H4 (cell line): ENCODE measurements around the gene TNFRSF8. TPM values are rescaled to one million over a fixed set of nuclear protein-coding genes. Genes with fewer than 3 reads are reported as not detected.

Source experiments
- DNase-seq: peaks from one replicate; pipeline ENCODE4 v3.0.0-alpha.2; 2015; ENCODE audit warnings: low spot score
- total RNA-seq: library from RNA; depleted of rRNA; stranded (reverse); fragments of >200 nt; shearing (Covaris generic); gene quantifications from 2 replicates; pipeline ENCODE4 v1.2.3, GENCODE V29; 2014

TNFRSF8 gene
- total RNA-seq, 1 experiment from 2014 or later = 0.02 TPM

DNA sequence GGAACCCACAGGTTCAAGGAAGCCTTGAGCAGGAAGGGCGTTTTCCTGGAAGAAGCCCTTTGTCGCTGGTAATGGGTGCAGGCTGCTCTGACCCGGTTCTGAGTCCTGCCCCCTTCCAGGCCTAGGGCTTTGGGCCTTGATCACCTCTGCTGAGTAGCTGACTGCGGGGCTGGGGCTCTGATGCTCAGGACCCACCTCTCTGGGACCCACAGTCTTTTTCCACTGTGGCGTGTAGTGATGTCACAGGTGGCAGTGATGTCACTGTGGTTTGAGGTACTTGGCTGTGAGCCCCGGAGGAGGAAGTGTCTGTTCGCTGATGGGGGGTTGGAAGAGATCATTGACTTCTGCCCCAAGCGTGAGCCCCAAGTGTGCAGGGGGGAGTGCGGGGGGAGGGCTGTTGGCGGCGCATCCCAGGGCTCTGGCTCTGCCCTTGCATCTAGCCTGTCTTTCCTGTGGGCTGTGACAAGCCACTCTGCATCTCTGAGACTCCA, 110.6 kb downstream of the TNFRSF8 start:
- DNase-seq = no peak

GRCh38 chr1:12174924-12175810, 112.1 kb downstream of the TNFRSF8 start:
- no peak for DNase-seq

GRCh38 chr1:12176298-12177118, 113.4 kb downstream of the TNFRSF8 start:
- DNase-seq = no peak

DNA sequence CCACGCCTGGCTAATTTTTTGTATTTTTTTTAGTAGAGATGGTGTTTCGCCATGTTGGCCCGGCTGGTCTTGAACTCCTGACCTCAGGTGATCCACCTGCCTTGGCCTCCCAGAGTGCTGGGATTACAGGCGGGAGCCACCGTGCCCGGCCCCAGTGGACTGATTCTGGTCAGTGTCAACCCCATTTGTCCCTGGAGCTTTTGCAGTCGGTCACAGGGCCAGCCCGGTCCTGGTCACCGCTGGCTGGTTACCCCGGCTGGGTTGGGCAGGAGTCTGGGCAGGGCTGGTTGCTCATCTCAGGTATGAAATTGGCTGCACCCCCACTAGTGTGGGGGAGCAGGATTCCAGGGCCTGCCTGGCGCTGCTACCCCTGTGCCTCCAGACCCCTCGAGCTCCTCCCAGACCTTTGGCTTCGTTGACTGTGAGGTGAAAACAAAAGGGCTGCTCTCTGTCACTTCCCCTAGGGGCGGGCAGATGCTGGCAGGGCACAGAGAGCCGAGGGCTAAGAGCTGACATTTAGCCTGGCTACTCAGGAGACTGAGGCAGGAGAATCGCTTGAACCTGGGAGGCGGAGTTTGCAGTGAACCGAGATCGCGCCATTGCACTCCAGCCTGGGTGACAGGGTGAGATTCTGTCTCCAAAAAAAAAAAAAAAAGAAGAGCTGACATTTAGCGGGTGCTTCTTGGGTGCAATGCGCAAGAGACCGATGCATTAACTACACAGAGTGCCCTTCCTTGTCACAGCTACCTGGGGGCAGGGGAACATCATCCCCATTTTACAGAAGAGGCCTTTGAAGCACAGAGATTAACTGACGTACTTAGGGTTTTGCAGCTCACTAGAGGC, 114.3 kb downstream of the TNFRSF8 start:
- DNase-seq = no peak

DNA sequence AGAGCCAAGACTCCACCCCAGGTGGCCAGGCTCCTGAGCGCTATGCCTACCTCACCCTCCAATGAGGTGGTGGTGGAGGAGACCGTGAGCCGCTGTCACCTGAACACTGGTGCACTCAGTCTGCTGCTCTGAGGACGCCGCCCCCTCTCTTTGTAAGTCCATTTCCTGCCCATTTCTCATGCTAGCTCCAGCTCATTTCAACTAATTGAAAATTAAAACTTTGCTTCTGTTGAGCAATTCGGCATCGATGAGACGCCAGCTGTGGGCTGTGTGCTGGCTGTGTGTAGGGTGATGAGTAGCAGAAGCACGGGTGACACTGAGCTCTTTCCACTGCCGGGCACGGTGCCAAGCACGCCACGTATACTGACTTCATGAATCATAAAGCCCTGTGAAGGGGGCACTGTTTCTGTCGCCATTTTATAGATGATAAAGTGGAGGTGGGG, 114.9 kb downstream of the TNFRSF8 start:
- peak; percentile 23 for DNase-seq

- DNase-seq = no peak
Measured at GRCh38 chr1:12178511-12178910, 115.4 kb downstream of the TNFRSF8 start.

- DNase-seq = peak; percentile 63
Measured at GRCh38 chr1:12179111-12179519, 116.0 kb downstream of the TNFRSF8 start.

DNA sequence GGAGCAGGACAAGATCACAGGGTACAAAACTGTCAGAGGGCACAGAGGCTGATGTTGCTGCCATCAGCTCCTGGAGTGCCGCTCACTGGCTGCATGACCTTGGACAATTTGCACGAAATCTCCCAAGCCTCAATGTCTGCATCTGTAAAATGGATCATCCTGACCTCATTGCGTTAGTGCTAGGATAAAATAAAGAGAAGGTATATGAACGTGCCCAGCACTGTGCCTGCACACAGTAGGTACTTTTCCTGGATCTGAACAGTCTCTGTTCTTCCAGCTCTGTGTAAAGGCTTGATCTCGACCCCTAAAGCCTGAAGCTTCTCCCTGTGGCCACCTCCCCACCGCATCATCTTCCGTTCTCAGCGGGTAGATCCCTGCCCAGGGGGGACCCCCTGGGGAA, 116.6 kb downstream of the TNFRSF8 start:
- no peak for DNase-seq

DNA sequence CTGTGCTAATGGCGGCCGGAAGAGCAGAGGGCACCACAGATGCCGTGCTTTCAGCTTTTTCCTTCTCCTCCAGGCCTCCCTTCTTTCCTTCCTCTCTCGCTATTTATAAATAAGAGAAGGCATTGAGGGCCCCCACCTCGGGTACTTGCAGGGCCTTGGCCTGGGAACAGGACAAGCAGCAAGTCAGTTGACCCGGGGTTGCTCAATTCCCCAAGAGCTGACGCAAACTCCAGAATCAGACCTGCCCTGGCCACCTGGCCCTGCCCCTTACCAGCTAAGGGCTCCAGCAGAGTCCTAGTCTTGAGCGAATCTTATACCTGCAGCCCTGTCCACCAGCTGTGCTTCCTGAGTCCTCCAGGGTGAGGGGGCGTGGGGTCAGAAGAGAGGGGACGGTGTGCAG, 117.2 kb downstream of the TNFRSF8 start:
- no peak for DNase-seq

DNA sequence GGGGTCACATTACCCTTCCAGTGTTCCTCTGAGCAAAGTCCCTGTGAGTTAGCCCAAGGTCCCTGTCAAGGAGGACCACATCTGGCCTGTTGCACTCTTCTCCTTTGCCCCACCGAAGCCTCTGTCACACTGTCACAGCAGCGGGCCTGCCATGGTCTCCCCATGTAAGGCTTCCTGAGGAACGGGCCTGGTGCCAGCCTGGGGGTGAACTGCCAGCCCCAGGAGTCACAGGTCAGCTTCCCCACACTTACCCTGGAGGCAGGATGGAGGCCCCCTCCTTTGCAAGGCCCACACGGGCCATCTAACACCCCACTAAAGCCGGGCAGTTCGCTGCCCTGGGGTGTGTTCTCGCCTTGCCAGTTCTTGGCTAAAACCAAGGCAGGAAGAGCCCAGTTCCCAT, 117.8 kb downstream of the TNFRSF8 start:
- DNase-seq = no peak

- DNase-seq = no peak
Measured at GRCh38 chr1:12181568-12181967, 118.5 kb downstream of the TNFRSF8 start.

DNA sequence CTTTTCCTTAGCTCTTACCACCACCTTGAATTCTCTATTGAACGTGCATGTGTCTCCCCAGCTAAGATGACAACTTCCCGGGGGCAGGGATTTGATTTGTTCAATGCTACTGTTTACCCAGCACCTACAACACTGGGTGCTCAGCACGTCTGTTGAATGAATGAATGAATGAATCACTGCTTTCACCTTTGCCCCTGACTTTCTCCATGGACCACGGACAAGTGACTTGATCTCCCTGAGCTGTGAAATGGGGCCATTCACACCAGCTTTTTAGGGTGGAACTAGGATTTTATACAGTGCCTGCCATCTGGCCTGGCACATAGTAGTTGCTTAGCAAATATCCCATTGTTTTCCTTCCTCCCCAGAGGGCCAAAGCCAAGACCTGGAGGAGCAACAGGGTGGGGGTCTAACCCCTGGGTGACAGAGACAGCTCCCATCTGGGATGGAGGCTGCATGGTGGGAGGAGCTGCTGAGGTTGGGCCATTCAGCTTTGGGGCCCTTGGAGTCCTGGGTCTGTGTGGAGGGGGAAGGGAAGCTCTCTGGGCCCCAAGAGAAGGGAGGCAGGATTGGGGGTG, 119.4 kb downstream of the TNFRSF8 start:
- DNase-seq = no peak

GRCh38 chr1:12183095-12183794, 120.1 kb downstream of the TNFRSF8 start:
- DNase-seq = no peak

DNA sequence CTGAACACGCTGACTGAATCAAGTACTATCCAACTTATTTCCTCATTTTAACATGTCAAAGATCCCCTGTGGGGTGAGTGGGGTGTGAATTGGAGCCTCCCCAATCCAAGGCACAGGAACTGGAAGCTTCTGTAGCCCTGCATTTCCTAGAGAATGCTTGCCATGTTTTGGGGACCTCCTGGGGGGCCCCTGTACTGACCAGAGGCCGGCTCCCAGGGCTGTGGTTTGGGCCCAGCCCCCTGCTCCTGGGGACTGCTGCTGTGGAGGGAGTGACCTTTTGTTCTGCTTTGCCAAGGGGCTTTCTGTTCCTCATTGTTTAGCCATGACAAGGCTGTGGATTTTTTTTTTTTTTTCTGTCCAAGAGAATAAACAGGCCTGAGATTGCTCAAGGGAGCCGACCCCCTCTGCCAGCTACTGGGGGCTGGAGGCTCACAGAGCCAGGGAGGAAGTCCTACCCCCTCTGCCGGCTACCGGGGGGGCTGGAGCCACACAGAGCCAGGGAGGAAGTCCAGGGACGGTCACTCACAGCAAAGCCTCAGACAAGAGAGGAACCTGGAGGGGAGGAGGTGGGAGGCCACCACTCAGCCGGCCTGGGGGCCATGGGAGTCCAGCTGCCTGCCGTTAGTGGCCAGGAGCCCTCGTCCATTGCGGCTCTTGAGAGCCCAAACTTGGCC, 121.0 kb downstream of the TNFRSF8 start:
- no peak for DNase-seq

GRCh38 chr1:12185036-12185917, 122.2 kb downstream of the TNFRSF8 start:
- no peak for DNase-seq

DNA sequence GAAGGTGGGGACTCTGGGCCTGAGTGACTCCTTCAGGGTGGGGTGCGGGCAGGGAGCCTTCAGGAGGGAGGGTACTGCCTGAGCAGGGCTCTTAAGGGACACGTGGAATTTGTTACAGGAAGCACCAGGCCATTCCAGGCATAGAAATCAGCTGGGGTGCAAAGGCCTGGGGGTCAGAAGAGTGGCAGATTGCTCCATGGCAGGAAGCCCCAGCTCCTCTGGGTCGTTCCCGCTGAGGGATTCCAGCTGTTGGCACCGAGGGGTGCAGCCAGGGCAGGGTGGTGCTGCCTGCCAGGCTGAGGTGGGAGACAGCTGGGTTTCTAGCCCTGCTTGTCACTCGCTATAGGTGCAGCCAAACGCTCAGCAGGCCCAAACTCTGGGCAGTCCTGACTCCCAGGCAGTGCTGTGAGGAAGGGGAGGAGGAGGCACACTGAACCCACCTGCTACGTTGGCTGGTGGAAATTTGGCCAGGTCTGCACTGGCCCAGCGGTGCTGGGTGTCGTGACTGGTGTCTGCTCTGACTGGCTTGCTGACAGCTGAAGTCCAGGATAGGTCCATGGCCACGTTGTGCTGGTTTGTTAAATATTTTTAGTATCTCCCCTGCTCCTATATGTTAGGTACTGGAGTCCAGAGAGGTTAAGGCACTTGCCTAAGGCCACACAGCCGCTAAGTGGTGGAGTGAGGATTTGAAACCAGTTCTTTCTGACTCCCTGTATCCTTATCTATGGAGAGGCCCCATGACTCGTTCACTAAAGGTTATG, 123.0 kb downstream of the TNFRSF8 start:
- DNase-seq = no peak

DNA sequence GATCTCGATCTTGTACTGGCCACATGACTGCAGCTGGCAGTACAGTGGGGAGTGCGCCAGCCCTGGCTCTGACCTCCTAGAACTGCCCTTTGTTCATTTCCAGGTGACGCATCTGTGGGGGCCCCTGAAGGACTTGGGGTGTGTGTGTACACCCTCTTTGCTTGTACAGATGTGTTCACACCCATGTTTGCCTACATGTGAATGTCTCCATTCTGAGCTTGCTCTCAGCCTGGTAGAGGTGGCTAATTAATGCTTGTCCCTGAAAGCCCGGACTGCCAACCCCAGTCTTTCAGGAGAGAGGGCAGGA, 123.5 kb downstream of the TNFRSF8 start:
- no peak for DNase-seq

GRCh38 chr1:12188115-12188514, 125.0 kb downstream of the TNFRSF8 start:
- DNase-seq = no peak
